ENCODE measurements around the gene RPTOR.
"Not testable (repeated sequence)": the region's sequence is repeated elsewhere in the genome, so short reads cannot be mapped to it uniquely, and the experiment has no call there.

RPTOR gene

DNA sequence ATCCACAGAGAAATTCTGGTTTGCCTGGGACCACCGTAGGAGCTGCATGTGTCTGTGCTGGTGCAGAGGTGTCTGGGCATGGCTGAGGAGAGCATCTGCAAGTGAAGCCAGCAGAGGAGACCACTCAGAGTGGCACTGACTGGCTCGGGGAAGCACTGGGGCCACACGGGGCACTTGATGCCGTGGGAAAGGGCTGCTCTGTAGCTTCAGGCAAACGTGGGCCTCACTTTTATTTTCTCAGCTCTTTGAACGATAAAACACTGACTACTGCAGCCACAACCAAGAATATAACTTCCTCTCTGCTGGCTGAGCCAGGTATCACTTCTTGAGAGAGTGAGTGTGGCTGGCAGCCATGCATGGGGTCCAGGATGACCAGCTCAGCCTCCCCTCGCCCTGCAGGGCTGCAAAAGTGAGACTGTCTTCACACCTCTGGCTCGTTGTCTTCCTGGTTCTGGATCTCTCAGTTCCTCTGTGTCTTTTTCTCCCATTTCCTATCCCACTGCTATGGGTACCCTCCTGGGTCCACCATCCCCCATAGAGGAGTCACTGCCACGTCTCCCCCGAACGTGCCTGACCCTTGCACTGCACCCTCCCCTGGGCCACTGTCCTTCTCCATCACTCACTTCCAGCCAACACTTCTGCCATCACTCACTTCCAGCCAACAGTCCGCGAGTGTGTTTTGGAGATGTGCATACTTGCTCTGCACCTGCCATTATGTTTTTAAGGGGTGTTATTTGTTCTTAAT, 245.6 kb downstream of the RPTOR start:
- DNase-seq: no peak

DNA sequence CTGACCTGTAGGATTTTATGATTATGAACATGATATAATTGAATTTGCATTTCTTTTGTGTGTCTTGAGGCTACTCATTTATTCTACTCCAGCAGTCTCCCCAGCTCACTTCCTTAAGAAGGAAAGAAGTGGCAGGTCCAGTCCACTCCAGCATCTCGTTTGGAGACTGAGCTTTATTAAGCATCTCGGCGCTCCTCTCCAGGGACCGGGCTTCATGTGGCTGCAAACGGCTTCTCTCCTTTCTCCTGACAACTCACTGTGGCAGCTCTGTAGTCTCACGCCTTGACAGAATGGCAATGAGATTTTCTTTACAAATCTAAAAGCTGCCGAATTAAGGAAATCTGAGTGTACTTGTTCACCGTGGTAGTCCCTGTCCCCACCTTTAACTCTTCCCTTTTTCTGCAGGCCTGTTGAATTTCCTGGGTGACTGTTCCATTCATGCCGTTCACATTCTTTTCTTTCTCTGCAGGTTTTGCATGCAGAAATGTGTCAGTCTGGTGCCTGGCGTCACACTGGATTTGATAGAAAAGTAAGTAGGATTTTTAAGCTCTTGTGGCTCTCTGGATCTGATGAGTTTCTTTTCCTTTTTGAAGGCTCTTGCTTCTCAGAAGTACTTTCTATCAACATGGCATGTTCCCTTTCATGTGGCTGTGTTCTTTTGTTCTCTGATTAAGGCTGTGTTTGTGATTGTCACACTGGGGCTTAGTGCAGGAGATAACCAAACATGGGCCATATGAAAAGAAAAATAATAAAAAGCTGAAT, 246.5 kb downstream of the RPTOR start:
- no peak for DNase-seq

DNA sequence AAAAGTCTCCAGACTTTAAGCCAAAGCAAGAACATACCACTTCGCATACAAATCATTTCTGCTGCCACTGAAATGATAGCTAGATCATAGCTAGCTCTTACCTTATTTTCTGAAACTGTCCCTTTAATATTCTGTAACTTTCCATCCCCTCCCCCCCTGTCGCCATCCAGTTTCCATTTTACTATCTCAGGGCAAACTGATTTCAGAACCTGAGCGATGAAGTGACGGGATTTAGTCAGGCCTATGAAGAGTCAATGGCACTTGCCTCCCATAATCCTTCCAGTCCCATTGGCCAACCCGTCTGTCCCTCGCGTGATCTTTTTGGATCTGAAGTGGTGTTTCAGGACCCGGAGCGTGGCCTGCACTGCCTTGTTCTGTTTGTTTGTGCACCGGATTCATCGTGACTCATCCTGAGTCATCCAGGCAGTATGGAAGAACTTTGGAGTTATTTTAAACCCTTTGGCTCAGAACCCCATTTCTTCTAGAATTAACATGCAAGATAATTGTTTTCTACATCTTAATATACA, 247.2 kb downstream of the RPTOR start:
- DNase-seq: no peak

DNA sequence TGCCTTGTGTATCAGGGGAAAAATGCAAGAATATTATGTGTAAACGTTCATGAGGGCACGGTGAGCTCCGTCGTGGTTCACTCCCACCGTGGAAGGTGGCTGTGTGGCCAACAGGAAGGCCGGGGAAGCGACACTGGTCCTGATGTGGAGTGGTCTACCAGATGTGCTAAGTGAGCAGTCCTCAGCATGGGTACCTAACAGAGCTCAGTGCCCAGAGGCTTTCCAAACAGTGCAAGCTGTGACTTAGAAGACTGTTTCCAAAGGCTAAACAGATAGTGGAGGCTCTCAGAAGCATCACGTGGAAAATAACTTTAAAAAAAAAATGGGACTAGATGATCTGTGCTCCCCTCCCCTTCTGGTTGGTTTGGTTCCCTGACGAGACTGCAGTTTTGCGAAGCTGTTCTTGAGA, 247.7 kb downstream of the RPTOR start:
- no peak for DNase-seq

DNA sequence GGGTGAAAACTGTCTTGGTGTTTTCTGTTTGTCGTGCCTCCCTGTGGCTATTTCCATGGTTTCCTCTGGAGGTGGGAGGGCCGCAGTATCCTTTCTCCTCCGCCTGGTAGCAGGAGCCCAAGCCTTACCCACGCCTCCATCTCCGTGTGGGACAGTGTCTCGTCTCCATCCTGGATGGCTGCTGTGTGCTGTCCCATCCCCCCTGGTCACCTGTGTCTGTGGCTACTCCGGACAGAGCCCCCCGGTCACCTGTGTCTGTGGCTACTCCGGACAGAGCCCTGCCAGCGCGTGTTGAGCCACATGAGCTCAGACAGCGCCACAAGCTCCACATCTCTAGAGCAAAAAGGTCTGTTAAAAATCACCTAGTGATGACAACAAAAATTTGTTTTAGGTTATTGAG, 248.8 kb downstream of the RPTOR start:
- no peak for DNase-seq

DNA sequence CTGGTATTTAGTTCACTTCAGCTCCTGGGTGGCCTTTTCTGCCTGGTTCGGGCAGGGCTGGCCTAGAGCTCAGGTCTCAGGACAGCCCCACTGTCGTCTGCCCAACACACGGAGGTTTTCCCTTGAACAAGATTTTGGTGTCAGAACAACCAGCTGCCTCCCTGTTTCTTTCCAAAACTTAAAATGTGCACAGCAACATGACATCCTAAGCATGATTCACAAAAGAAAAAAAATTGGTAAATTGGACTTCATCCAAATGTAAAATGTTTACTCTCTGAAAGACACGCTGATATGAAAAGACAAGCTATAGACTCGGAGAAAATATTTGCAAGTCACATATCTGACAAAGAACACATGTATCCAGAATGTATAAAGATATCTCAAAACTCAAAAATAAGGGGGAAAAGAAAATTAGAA, 249.2 kb downstream of the RPTOR start:
- no peak for DNase-seq

DNA sequence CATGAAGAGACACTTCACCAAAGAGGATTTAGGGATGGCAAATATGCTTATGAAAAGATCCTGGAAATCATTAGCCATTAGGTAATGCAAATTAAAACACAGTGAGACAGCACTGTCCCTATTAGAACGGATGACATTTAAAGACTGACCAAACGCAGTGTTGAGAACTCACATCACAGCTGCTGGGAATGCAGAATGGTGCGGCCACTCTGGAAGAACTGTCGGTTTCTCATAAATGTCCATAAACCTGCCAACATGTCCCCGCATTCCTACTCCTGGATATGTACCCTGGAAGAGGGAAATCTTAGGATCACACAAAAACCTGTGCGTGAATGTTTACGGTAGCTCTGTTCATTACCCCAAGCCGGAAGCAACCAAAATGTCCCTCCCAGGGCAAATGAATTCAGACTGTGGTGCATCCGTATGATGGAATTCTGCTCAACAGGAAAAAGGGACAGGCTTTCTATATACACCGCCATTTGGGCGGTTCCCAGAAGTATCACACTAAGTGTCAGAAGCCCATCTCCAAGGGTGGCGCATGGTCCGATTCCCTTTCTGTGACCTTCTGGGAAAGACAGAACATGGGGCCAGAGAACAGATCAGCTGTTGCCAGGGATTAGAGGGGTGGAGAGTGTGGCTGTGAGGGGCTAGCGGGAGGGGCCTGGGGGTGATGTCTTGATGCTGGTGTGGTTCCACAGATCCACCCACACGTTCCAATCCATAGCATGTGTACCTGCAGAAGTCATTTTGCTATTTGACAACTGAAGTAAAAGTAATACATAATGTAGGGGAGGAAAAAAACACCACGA, 249.8 kb downstream of the RPTOR start:
- no peak for DNase-seq

DNA sequence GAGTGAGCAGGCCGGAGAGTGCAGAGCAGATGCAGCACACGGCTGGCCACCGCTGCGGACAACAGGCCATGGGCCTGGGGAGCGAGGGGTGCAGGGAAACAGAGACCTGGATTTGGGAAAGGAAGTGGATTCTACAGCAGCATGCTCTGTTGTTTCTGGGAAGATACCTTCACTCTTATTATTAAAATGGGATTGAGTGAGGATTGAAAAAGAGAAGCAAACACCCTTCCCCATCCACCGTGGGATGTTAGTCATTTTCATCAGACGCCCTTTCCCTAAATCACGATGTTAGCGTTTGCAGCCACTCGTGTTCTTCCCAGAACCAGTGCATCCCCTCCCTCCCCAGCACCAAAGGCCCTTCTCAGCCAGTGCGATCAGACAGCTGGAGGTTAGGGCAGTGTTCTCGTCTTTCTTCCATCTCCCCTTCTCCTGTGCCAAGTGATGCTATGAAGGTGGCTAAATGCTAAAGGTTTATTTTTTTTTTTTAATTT, 250.5 kb downstream of the RPTOR start:
- no peak for DNase-seq

DNA sequence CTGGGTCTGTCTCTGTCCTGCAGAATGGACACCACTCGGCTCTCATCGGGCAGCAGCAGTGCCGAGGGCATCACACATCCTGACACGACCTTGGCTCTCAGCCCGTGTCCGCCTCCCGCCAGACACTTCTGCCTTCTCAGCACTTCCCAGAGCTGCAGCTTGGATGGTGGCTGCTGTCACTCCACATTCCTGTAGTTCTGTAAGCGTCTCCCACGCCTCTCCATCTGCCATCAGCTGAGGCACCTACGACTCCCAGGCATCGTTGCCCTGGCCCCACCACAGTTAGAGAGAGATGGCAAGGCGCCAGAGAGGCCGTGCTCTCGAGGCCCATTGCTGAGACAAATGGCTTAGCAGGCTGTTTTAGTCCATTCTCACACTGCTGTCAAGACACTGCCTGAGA, 251.1 kb downstream of the RPTOR start:
- no peak for DNase-seq

DNA sequence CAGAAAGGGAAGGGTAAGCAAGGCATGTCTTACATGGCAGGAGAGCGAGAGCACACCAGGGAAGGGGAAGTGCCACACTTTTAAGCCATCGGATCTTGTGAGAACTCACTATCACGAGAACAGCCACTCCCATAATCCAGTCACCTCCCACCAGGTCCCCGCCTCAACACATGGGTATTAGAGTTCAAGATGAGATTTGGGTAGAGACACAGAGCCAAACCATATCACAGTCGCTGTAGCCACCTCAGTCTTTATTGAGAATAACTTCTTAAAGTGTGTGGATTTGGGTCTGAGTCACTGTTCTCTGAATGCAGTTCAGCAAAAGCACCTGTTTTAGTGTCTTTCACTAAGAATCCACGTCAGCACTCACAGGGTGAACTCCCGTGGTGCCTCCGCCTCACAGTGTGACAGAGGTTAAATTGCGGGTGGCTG, 251.8 kb downstream of the RPTOR start:
- no peak for DNase-seq

DNA sequence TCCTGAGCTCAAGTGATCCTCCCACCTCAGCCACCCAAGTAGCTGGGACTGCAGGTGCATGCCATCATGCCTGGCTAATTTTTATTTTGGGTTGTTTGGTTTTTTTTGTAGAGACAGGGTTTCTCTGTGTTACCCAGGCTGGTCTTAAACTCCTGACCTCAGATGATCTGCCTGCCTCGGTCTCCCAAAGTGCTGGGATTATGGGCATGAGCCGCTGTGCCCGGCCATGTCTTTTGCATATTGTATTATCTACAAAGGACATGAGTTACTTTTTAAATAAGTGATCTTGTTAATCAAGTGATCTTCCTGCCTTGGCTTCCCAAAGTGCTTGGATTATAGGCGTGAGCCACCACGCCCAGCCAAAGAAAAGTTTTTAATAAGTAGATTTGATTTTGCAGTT, 252.6 kb downstream of the RPTOR start:
- DNase-seq: not testable (repeated sequence)

DNA sequence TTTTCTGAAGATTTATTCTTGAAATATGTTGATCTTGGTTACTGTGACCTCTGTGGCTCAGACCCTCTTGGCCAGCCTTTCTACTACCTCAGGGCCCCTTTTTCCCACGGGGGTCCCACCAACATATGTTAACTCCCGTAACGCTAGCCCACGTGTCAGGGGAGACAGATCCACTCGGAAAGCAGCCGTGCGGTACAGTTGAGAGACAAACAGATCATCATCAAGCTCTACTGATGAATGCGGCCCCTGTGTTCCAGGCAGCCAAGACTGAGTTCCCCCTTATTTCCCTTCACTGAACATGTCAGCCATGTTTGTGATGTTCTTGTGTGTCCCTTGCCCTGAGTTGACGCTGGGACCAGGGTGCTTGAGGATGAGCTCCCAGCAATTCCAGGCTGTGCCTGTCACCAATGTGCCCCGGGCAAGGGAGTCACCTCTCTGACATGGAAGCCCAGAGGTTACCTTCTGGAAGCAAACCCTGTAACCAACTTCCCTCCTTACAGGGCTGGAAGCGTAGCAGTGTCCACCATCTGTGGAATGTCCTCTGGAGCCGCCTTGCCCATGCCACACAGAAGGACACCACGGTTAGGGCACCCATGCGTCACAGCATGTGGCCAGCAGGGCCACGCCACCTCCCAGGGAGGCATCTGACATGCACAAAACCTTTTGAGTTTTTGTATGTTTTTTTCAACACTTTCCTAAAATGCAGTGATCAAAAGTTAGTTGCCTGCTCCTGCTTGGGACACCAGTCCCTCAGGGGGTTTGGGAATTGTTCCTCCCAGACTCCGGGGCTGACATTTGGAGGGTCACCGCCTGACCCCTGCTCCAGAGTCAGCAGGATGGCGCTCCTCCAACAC, 253.3 kb downstream of the RPTOR start:
- DNase-seq: no peak

DNA sequence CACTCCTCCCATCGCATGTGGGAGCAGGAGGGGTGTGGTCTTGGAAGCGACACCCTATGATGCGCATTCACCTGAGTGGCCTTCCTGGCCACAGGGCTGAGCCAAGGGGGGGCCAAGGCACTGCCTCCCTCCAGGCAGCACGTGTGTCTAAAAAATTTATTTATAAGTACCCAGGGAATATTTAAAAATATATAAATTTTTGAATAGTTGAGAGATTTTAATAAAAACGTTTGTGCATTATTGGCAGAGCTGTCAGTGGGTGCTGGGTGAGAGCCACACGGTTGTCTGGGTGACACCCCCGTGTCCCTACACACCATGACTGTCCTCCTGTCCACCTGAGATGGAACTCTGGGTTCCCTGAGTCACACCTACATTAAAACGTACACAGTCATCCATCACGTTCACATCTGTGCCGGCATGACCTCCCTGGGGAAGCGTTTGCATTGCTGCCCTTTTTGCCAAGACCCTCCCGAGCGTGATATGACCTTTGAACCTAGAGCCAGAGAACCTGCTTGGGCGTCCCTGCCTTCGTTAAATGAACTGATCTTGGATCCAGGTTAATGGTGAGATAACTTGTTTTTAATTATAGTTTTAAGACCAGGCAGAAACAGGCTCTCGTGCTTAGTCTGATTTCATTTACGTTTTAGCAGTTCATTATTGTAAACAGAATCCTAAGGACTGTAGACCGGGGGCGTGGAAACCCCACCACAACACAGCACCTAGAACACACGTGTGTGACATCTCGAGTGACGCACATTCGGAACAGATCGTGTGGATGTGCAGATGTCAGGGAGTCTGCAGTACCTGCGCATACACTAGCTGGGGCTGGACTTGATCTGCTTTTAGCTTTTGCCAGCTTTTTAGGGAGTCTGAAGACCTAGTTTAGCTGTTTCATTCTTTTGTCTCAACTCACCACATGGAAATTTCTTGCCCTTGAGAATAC, 254.2 kb downstream of the RPTOR start:
- no peak for DNase-seq

DNA sequence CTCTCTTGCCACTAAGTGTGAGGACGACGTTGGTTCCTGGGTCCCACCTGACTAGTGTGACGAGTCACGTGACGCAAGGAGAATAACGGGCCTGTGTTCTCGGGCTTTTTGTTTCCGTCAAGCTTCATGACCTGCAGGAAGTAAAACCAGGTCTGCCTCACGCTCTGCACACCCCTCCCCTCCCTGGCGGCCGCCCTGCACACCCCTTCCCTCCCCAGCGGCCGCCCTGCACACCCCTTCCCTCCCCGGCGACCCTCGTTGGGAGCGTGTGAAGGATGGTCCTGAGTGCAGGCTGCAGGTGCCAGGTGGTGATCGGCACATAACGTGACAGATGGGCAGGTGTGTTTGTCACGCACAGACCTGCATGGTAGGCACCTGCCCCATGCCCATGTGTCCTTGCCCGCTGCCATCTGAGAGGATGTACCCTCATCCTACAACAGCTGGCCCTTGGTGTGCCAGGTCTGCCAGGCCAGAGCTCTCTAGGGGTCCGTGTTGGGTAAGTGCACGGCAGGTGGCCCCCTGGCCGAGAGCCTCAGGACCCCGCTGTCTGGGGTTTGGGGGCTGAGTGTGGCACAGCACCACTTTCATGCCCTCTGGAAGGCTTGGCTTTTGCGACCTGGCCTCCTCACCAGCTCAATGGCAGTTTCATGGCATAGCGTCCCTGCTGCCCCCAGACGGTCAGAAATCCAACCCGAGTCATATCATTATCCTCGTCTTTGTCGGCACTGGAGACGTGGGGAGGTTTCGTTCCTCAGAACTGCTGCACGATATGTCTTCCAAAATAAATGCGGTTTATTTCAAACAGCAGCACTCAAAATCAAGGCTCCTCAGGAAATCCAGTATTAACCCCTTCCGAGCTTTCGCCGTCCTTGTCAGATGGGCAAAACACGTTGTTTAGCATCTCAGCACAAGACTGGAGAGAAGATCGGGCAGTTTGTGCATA, 255.2 kb downstream of the RPTOR start:
- DNase-seq: no peak

DNA sequence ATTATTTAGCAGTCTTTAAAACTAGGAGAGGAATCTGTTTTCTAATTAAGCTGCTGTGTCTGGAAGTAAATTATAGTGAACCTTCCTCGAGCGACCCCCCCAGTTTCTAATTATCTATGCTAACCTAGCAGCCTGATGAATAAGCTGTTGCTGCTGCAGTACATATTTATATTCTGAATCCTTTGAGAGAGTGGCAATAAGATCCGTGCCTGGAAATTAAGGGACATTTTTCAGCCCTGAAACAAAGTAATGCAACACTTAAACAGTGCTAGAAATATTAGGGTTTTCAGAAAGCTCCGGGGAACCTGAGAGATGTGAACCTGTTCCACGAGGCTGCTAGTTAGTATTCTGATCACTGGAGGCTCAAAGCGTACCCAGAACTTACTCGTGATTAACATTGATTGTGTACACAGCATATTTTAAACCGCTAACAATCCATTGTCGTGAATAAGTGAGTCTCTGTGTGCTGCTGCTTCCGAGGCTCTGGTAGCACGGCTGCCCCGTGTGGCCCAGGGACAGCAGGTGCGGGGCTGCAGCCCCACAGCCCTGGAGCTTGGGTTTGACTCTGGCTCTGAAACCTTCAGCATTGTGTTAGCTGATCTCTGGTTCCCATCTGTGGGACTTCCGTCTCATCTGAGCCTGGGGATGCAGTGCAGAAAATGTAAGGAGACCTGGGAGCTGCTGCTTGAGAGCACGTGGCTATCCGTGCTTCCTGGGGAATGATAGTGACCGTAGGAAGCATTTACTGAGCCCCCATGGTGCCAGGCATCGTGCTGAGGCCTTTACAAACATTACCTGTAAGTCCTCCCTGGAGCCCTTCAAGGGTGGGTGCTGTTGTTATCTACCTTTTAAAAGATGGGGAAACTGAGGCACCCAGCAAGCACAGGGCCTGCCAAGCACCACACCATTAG, 256.1 kb downstream of the RPTOR start:
- no peak for DNase-seq

DNA sequence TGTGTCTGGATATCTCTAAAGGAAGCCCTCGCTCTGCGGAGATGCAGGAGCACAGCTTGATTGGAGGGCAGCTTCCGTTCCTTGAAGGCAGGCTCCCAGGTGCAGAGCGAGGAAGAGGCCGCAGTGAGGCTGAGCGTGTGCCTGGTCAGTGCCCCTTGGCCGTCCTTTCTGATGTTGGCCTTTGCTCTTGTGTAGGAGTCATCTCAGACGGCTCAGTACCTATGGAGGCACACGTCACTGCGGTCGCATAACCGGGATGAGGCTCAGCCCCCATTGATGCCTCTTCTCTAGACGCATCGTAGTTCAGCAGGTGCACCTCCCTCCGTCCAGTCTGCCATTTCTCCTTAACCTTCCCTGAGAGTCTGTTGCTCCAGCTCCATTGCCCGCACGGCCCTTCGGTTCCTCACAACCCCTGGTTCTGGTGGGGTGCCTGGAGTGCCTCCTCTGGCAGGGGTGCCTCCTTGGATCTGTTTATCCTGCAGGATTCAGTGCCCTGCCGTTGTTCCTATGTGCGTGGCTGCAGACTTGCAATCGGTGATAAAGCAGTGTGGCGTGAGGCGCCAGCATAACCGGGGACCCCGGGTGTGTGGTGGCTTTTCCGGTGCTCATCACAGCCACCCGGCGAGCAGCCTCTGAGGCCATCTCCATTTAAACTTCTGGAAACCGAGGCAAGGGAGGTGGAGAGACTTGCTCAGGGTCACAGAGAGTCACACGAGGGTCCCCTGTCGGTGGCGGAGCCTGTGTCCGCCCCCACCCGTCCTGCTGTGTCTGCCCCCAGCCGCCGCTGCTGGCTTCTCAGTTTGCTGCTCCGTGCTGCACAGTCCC, 258.2 kb downstream of the RPTOR start:
- DNase-seq: no peak
